GM18526 (cell line): ENCODE results near the gene MSL3B.

Experiments
- POLR2A ChIP-seq: IDR thresholded peaks from 3 replicates; pipeline ENCODE4 v1.6.1; 2011; ENCODE audit not compliant: insufficient read length; ENCODE audit errors: extremely low read depth

The MSL3B gene

GRCh38 chr2:233854241-233854981 is 13.8 kb downstream of the MSL3B start, which contains the start of gene HJURP:
Gene HJURP, minus strand, starts transcription at chr2:233854535. Its CDS starts 35 bp downstream, at chr2:233854500.
- TF ChIP-seq POLR2A = peak; percentile 81

- TF ChIP-seq POLR2A = no peak
Measured at GRCh38 chr2:233853883-233854240, 14.3 kb downstream of the MSL3B start.

DNA sequence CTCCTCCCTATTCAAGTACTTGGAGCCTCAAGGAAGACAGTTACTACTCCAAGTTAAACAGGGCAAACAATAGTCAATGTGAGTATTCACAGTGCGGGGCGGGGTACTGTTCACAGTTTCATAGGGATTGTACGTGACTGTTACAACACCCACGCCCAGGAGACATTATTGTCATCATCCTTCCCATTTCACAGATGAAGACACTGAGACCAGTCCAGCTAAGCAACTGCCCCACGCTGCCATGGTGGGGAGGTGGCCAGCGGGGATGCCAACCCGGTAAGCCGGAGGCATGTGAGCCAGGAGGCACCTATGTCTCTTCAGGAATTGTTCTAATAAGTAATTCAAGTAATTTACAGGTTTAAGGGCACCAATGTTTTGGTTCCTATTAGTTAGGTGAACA is 14.8 kb downstream of the MSL3B start:
- no peak for TF ChIP-seq POLR2A

GRCh38 chr2:233852056-233852455 is 16.1 kb downstream of the MSL3B start:
- no peak for TF ChIP-seq POLR2A

DNA sequence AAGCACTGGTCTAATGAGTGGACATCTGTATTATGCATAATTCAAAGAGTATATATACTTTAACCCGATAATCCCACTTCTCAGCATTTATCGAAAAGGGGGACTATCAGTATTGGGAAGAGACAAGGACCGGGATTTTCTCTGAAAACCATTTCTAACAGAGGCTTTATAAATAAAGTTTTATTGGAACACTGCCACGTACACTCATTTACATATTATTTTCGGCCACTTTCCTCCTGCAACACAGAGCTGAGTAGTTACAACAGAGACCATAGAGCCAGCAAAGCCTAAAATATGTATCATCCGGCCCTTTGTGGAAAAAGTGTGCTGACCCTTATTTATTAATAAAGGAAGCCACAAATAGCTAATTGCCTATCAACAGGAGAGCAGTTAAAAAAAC is 17.0 kb downstream of the MSL3B start:
- no peak for TF ChIP-seq POLR2A

DNA sequence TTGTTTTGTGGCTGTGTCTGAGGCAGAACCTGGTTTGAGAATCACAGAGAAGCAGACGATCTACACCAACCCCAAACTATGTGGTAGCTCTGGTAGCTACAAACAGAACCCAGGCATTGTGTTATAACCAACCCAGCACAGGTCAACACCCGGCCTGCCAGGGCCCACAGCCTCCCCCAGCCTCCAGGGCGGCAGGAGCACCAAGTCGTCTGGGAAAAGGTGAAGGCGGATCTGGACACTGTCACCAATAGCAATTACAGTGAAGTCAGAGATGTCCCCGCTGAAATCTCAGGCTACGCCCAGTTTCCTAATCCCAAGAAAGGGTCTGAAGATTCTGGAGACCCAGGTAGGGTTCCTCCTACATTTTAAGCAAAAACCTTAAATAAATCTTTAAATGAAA is 17.4 kb downstream of the MSL3B start:
- TF ChIP-seq POLR2A = no peak

- no peak for TF ChIP-seq POLR2A
Measured at GRCh38 chr2:233849607-233850271, 18.4 kb downstream of the MSL3B start.

DNA sequence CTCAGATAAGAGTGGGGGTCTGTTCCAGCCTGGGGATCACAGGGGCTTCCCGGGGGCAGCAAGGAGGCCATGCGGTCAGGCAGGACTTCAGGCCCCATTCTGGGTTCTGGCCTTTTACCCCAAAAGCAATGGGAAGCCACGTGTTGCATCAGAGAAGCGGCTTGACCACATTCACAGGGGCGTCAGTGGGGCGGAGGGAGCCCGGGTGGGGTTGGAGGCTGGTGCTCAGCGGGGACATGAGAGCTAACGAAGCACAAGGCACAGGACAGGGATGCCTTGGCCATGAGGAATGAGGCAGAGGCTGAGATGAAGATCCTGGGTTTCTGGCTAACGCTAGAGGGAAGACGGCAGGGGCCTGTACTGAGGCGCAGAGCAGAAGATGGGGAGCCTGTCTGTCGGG is 19.9 kb downstream of the MSL3B start:
- no peak for TF ChIP-seq POLR2A

GRCh38 chr2:233847248-233847898 is 20.8 kb downstream of the MSL3B start:
- TF ChIP-seq POLR2A = no peak

DNA sequence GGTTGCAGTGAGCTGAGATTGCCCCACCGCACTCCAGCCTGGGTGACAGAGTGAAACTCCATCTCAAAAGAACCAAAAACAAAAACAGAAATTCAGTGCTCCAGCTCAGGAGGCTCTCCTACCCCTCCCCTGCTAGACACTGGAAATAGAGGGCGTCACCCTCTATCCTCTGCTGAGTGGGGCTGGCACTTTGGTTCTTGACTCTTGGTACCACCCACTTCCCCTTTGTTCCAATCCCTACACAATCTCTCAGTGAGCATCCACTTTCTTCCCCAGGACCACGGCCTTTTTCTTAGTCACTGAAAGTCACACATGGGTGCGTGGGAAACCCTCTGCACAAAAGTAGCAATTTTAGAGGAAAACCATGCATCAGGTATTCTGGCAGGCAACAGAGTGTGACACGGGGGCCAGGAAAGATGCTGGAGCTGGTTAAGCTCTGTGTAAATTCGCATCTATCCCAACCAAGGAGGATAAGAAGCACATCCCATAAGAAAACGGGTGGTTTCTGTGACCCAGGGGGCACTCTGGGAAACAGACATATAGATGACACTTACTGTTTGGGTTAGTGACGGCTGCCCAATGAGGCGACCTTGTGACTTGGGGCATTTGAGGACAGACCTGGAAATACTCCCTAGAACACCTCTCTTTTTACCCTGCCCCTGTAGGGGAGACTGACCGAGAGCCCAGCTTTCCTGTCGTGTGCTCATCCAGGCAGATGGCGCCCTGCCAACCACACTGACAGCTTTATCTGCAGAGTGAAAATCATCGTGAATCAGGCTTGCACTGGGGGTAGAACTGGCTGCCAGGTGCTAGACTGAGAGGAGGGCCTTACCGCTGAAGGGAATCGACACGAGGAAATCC is 21.6 kb downstream of the MSL3B start:
- no peak for TF ChIP-seq POLR2A

DNA sequence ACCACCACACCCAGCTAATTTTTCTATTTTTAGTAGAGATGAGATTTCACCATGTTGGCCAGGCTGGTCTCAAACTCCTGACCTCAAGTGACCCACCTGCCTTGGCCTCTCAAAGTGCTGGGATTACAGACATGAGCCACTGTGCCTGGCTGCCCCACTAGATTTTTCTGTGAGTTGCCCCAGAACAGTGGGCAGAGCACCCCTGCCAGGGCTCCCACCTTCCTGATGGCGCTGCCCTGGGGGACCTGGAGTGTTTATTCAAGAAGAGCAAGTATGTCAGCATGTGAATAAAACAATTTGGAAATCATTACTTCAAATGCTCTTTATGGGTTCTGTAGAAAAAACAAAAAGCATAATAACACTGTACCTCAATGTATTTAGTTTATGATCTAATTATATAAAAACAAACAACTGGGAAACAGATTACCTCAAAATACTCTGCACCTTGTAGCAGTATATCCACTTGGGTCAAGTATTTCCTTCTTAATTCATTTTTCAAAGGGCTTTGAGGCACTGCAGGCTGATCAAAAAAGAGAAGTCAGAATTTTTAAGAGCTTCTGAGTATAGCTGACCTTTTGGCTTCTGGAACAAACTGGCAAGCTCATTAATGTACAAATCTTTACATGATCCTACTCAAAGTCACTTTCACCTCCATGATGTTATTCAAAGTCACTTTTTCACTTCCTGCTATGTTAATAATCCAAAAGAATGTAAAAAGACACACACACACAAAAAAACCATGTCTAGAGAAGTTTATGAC is 22.7 kb downstream of the MSL3B start:
- no peak for TF ChIP-seq POLR2A

DNA sequence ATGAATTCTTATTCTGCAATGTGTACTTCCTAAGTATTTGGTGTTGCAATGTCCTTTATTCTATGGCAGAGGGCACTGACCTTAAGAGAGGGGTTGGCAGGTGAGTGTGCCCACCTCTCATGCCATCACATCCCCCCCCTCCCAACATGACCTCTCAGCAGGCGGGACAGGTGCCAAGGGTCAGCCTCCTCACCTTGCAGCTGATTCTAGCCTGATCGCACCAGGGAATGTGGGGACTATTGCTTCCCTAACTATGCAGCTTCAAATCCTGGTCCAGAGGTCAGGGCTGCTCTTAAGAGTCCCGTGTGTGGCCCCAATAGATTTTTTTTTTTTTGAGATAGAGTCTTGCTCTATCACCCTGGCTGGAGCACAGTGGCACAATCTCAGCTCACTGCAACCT is 23.4 kb downstream of the MSL3B start:
- TF ChIP-seq POLR2A = no peak

- TF ChIP-seq POLR2A = no peak
Measured at GRCh38 chr2:233844064-233844807, 23.9 kb downstream of the MSL3B start.

- TF ChIP-seq POLR2A = no peak
Measured at GRCh38 chr2:233841183-233841582, 27.0 kb downstream of the MSL3B start.
